ENCODE data around the gene ANKIB1. TPM values are rescaled to one million over a fixed set of nuclear protein-coding genes. Genes with fewer than 3 reads are reported as not detected.

The ANKIB1 gene
- total and polyA plus RNA-seq, 10 donors, result 9.0 to 75.3 (median 44.5) TPM

DNA sequence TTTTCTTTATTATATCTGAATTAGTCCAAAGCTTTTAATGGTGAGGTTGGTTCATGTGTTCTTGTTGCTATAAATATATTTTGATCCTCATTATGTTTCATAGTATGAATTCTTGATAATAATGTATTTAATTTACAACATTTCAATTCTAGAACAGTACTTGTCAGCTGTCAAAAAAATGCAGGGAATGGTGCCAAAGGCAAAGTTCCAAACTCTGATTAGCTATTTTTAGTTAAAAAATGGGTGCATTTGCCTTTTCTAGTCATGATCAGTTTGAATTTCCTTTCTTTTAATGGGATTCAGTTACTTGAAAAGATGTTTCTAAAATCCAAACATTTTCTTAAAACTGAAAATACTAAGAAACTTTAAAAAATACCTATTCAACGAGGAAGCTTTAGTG, 49.6 kb downstream of the ANKIB1 start:
- Histone ChIP-seq H3K9me3 (no peaks in the 10 kb centered on the region), H3K27ac (peak overlapping the region in 4 of 8 donors; percentile 0 to 60 (median 48)), H3K4me3 (no peak overlapping the region), H3K36me3 (peaks cover 0 to 37% (median 6%) of the 10 kb centered on the region in 6 donors), H3K4me1 (peaks cover 0 to 33% (median 11%) of the 10 kb centered on the region in 6 donors), H3K27me3 (replicated peaks in 1 of 7) (no peaks in the 10 kb centered on the region)
- DNase-seq, result no peak
- intact Hi-C loops (cut with DNase I; ENCODE audit: low total_unique reads), result no loop called here
- WGBS, 5 donors, result 66 to 72% (median 70%) methylated on average over 1 of the region's 1 CpG
- TF ChIP-seq POLR2A (IDR thresholded peaks at IDR 0.05), result no peak
- no peak for TF ChIP-seq POLR2AphosphoS5 (IDR thresholded peaks at IDR 0.05)

- Histone ChIP-seq H3K9me3 (no peaks in the 10 kb centered on the region), H3K4me3 (no peak overlapping the region), H3K27ac (peak overlapping the region in 3 of 8 donors; percentile 44 to 60 (median 51)), H3K36me3 (peaks cover 0 to 45% (median 6%) of the 10 kb centered on the region in 6 donors), H3K4me1 (peaks cover 0 to 33% (median 11%) of the 10 kb centered on the region in 6 donors), H3K27me3 (replicated peaks in 1 of 7) (no peaks in the 10 kb centered on the region)
- TF ChIP-seq, protein P1, sequence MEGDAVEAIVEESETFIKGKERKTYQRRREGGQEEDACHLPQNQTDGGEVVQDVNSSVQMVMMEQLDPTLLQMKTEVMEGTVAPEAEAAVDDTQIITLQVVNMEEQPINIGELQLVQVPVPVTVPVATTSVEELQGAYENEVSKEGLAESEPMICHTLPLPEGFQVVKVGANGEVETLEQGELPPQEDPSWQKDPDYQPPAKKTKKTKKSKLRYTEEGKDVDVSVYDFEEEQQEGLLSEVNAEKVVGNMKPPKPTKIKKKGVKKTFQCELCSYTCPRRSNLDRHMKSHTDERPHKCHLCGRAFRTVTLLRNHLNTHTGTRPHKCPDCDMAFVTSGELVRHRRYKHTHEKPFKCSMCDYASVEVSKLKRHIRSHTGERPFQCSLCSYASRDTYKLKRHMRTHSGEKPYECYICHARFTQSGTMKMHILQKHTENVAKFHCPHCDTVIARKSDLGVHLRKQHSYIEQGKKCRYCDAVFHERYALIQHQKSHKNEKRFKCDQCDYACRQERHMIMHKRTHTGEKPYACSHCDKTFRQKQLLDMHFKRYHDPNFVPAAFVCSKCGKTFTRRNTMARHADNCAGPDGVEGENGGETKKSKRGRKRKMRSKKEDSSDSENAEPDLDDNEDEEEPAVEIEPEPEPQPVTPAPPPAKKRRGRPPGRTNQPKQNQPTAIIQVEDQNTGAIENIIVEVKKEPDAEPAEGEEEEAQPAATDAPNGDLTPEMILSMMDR (IDR thresholded peaks at IDR 0.05 in 8 of 11, conservative IDR thresholded peaks at IDR 0.05 in 3 of 11), result no peak
- TF ChIP-seq POLR2AphosphoS5 (IDR thresholded peaks at IDR 0.05) (no peak), POLR2A (IDR thresholded peaks at IDR 0.05) (no peak)
- 89 to 95% (median 91%) methylated on average over 3 of the region's 3 CpGs for WGBS, 5 donors
- DNase-seq, result no peak
- intact Hi-C loops (cut with DNase I; ENCODE audit: low total_unique reads), result no loop called here
These were observed 50.5 kb downstream of the ANKIB1 start for GRCh38 chr7:92296235-92296634.

DNA sequence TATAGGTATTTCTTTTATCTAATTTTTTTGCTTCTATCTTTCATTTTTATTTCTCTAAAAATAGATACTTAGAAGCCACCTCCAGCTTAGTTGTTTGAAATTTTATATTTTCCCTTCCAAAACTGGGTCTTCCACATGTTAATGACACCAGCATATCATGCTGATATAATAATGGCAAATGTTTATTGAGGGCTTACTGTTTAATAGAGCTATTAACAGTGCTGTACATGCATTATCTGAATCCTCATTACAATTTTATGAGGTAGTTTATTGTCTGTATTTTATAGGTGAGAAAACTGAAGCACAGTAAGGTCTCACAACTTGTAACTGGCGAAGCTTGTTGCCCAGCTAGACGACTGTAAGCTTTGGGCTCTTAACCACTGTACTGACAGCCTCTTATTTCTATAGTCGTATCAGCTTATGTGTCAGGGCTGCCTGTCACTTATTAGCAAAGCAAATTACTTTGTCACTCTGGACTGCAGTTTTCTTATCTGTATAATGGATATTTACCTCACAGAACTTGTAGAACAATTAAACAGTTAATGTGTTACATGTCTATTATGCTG, 51.2 kb downstream of the ANKIB1 start:
- no peaks in the 10 kb centered on the region for H3K27me3 ChIP-seq (replicated peaks in 1 of 7)
- no peak overlapping the region for H3K4me3 ChIP-seq
- no peak for DNase-seq
- no peak overlapping the region for H3K27ac ChIP-seq
- no peaks in the 10 kb centered on the region for H3K9me3 ChIP-seq
- WGBS, 5 donors, result 93 to 100% (median 95%) methylated on average over 3 of the region's 3 CpGs
- no peak for TF ChIP-seq POLR2AphosphoS5 (IDR thresholded peaks at IDR 0.05)
- TF ChIP-seq, protein P1 (IDR thresholded peaks at IDR 0.05 in 8 of 11, conservative IDR thresholded peaks at IDR 0.05 in 3 of 11), result no peak
- no peak for TF ChIP-seq POLR2A (IDR thresholded peaks at IDR 0.05)
- H3K36me3 ChIP-seq, result peaks cover 0 to 46% (median 6%) of the 10 kb centered on the region in 6 donors
- intact Hi-C loops (cut with DNase I; ENCODE audit: low total_unique reads), result no loop called here
- H3K4me1 ChIP-seq, result peaks cover 0 to 31% (median 11%) of the 10 kb centered on the region in 6 donors

DNA sequence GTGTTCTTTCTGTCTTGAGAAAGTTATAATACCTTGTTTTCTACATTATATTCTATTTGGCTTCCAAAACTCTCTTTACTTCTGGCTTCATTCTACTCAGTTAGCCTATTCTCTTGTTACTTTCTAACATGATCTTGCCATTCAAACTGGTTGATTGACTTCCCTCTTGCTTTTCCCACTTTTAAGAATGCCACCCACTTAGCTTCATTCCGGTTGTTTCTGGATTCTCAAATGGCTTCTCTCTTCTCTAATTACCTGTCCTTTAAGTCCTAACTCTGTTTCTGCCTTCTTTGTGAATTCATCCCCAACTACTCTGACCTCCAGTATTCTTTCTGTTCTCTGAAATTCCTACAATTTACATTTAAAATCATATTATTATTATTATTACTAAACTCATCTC, 52.0 kb downstream of the ANKIB1 start:
- TF ChIP-seq, protein P1 (IDR thresholded peaks at IDR 0.05 in 8 of 11, conservative IDR thresholded peaks at IDR 0.05 in 3 of 11), result no peak
- no peak for TF ChIP-seq POLR2AphosphoS5 (IDR thresholded peaks at IDR 0.05)
- no peak for TF ChIP-seq POLR2A (IDR thresholded peaks at IDR 0.05)
- Histone ChIP-seq H3K27ac (no peak overlapping the region), H3K9me3 (no peaks in the 10 kb centered on the region), H3K4me1 (peaks cover 0 to 23% (median 11%) of the 10 kb centered on the region in 6 donors), H3K27me3 (replicated peaks in 1 of 7) (no peaks in the 10 kb centered on the region), H3K4me3 (no peak overlapping the region), H3K36me3 (peaks cover 0 to 46% (median 6%) of the 10 kb centered on the region in 6 donors)
- WGBS, 5 donors, result 91 to 98% (median 96%) methylated on average over 1 of the region's 1 CpG
- intact Hi-C loops (cut with DNase I; ENCODE audit: low total_unique reads), result no loop called here
- DNase-seq, result no peak
